SK-N-SH (cell line): ENCODE data around the gene FGF18.

Source experiments
- EP300 ChIP-seq, 2 experiments: IDR thresholded peaks; 2 replicates each; pipeline versions ENCODE4 v1.4.0 to v1.6.1; 2012; ENCODE audit warnings: borderline replicate concordance in 1 of 2, low read depth in 1 of 2, low read length in 1 of 2
- EZH2phosphoT487 ChIP-seq: fragments of 200-600 bp; sonication (generic); IDR thresholded peaks from 2 replicates; pipeline ENCODE4 v1.6.1; 2017; ENCODE audit warnings: low read depth, mixed run types, mild to moderate bottlenecking, antibody characterized with exemption, moderate library complexity, borderline replicate concordance
- FOXM1 ChIP-seq: IDR thresholded peaks from 2 replicates; pipeline ENCODE4 v1.4.0; 2012; ENCODE audit warnings: low read depth, mild to moderate bottlenecking
- GATA2 ChIP-seq: sonication (generic); formaldehyde crosslinking; IDR thresholded peaks from 2 replicates; pipeline ENCODE4 v1.5.0; 2020; ENCODE audit warnings: mild to moderate bottlenecking, missing genetic modification reagents
- MEF2A ChIP-seq: IDR thresholded peaks from 2 replicates; pipeline ENCODE4 v1.4.0; 2012; ENCODE audit warnings: low read depth, borderline replicate concordance
- MXI1 ChIP-seq: IDR thresholded peaks from 2 replicates; pipeline ENCODE4 v1.6.1; 2012; ENCODE audit warnings: mild to moderate bottlenecking, low read depth, low read length, improper control_type of control experiment
- RFX5 ChIP-seq: IDR thresholded peaks from 2 replicates; pipeline ENCODE4 v1.6.1; 2012; ENCODE audit warnings: mild to moderate bottlenecking, improper control_type of control experiment, low read length
- SIN3A ChIP-seq: IDR thresholded peaks from 2 replicates; pipeline ENCODE4 v1.6.1; 2012; ENCODE audit warnings: low read depth, mild to moderate bottlenecking, low read length, moderate library complexity, borderline replicate concordance
- SMC3 ChIP-seq: IDR thresholded peaks from 2 replicates; pipeline ENCODE4 v1.6.1; 2012; ENCODE audit warnings: low read depth, low read length, improper control_type of control experiment
- TF ChIP-seq, protein P1 (sequence below): fragments of 200-600 bp; sonication (generic); IDR thresholded peaks from 2 replicates; pipeline ENCODE4 v1.6.1; 2017; ENCODE audit warnings: antibody characterized with exemption, mild to moderate bottlenecking, moderate library complexity
- TF ChIP-seq, protein P2 (sequence below): IDR thresholded peaks from 2 replicates; pipeline ENCODE4; 2012
- TF ChIP-seq, protein P3 (sequence below): IDR thresholded peaks from 2 replicates; pipeline ENCODE4 v1.4.0; 2012; ENCODE audit warnings: low read depth, borderline replicate concordance

DNA sequence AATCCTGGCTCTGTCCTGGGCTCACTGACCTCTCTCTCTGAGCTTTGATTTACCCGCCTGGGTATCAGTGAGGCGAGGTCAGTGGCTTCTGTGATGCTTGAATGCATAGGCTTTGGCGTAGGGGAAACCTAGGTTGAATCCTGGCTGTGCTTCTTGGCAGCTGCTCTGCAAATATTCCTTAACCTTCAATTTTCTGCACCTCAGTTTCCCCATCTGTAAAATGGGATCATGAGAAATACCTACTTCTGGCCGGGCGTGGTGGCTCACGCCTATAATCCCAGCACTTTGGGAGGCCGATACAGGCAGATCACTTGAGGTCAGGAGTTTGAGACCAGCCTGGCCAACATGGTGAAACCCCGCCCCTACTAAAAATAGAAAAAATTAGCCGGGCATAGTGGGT lies 7.2 kb downstream of the FGF18 start:
- TF ChIP-seq RFX5 (no peak), EP300 (IDR thresholded peaks at IDR 0.05; ENCODE audit: borderline replicate concordance in 1 of 2, low read depth in 1 of 2, low read length in 1 of 2) (no peak), FOXM1 (no peak), GATA2 (CRISPR knock-in tag) (no peak), SMC3 (no peak), MXI1 (no peak), SIN3A (no peak), MEF2A (no peak), EZH2phosphoT487 (no peak)
- TF ChIP-seq, protein P1, sequence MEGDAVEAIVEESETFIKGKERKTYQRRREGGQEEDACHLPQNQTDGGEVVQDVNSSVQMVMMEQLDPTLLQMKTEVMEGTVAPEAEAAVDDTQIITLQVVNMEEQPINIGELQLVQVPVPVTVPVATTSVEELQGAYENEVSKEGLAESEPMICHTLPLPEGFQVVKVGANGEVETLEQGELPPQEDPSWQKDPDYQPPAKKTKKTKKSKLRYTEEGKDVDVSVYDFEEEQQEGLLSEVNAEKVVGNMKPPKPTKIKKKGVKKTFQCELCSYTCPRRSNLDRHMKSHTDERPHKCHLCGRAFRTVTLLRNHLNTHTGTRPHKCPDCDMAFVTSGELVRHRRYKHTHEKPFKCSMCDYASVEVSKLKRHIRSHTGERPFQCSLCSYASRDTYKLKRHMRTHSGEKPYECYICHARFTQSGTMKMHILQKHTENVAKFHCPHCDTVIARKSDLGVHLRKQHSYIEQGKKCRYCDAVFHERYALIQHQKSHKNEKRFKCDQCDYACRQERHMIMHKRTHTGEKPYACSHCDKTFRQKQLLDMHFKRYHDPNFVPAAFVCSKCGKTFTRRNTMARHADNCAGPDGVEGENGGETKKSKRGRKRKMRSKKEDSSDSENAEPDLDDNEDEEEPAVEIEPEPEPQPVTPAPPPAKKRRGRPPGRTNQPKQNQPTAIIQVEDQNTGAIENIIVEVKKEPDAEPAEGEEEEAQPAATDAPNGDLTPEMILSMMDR, result no peak
- TF ChIP-seq, protein P2, sequence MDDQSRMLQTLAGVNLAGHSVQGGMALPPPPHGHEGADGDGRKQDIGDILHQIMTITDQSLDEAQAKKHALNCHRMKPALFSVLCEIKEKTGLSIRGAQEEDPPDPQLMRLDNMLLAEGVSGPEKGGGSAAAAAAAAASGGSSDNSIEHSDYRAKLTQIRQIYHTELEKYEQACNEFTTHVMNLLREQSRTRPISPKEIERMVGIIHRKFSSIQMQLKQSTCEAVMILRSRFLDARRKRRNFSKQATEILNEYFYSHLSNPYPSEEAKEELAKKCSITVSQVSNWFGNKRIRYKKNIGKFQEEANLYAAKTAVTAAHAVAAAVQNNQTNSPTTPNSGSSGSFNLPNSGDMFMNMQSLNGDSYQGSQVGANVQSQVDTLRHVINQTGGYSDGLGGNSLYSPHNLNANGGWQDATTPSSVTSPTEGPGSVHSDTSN, result no peak
- TF ChIP-seq, protein P3, sequence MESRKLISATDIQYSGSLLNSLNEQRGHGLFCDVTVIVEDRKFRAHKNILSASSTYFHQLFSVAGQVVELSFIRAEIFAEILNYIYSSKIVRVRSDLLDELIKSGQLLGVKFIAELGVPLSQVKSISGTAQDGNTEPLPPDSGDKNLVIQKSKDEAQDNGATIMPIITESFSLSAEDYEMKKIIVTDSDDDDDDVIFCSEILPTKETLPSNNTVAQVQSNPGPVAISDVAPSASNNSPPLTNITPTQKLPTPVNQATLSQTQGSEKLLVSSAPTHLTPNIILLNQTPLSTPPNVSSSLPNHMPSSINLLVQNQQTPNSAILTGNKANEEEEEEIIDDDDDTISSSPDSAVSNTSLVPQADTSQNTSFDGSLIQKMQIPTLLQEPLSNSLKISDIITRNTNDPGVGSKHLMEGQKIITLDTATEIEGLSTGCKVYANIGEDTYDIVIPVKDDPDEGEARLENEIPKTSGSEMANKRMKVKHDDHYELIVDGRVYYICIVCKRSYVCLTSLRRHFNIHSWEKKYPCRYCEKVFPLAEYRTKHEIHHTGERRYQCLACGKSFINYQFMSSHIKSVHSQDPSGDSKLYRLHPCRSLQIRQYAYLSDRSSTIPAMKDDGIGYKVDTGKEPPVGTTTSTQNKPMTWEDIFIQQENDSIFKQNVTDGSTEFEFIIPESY, result no peak
